ENCODE measurements around the gene LYPLAL1.

LYPLAL1 gene

GRCh38 chr1:219173758-219174459, at the start of gene LYPLAL1:
Gene LYPLAL1 (plus strand): TSS chr1:219173878. CDS start chr1:219173891, 13 bp downstream.
- H3K4me3 ChIP-seq (ENCODE audit: low read depth, low read length), result peak within 1 kb of the TSS; percentile 88

- H3K4me3 ChIP-seq (ENCODE audit: low read depth, low read length), result no peak overlapping the region
These were observed 49.5 kb upstream of the LYPLAL1 start for GRCh38 chr1:219124163-219124562.

GRCh38 chr1:219125342-219125741, 48.3 kb upstream of the LYPLAL1 start:
- H3K4me3 ChIP-seq (ENCODE audit: low read depth, low read length), result no peak overlapping the region

GRCh38 chr1:219126377-219126776, 47.3 kb upstream of the LYPLAL1 start:
- H3K4me3 ChIP-seq (ENCODE audit: low read depth, low read length), result no peak overlapping the region

GRCh38 chr1:219128957-219129356, 44.7 kb upstream of the LYPLAL1 start:
- H3K4me3 ChIP-seq (ENCODE audit: low read depth, low read length), result no peak overlapping the region

- no peak overlapping the region for H3K4me3 ChIP-seq (ENCODE audit: low read depth, low read length)
These were observed 43.2 kb upstream of the LYPLAL1 start for GRCh38 chr1:219130366-219130935.

GRCh38 chr1:219132939-219133338, 40.7 kb upstream of the LYPLAL1 start:
- no peak overlapping the region for H3K4me3 ChIP-seq (ENCODE audit: low read depth, low read length)

GRCh38 chr1:219138747-219139146, 34.9 kb upstream of the LYPLAL1 start:
- no peak overlapping the region for H3K4me3 ChIP-seq (ENCODE audit: low read depth, low read length)

GRCh38 chr1:219140303-219140877, 33.3 kb upstream of the LYPLAL1 start:
- no peak overlapping the region for H3K4me3 ChIP-seq (ENCODE audit: low read depth, low read length)

GRCh38 chr1:219143735-219144134, 29.9 kb upstream of the LYPLAL1 start:
- H3K4me3 ChIP-seq (ENCODE audit: low read depth, low read length), result no peak overlapping the region

GRCh38 chr1:219144658-219145315, 28.9 kb upstream of the LYPLAL1 start:
- no peak overlapping the region for H3K4me3 ChIP-seq (ENCODE audit: low read depth, low read length)

- no peak overlapping the region for H3K4me3 ChIP-seq (ENCODE audit: low read depth, low read length)
These were observed 26.1 kb upstream of the LYPLAL1 start for GRCh38 chr1:219147571-219148019.

GRCh38 chr1:219149009-219149577, 24.6 kb upstream of the LYPLAL1 start:
- no peak overlapping the region for H3K4me3 ChIP-seq (ENCODE audit: low read depth, low read length)

GRCh38 chr1:219149953-219150352, 23.7 kb upstream of the LYPLAL1 start:
- H3K4me3 ChIP-seq (ENCODE audit: low read depth, low read length), result no peak overlapping the region

GRCh38 chr1:219150913-219151312, 22.8 kb upstream of the LYPLAL1 start:
- no peak overlapping the region for H3K4me3 ChIP-seq (ENCODE audit: low read depth, low read length)

- H3K4me3 ChIP-seq (ENCODE audit: low read depth, low read length), result no peak overlapping the region
These were observed 22.2 kb upstream of the LYPLAL1 start for GRCh38 chr1:219151467-219151866.

- no peak overlapping the region for H3K4me3 ChIP-seq (ENCODE audit: low read depth, low read length)
These were observed 20.9 kb upstream of the LYPLAL1 start for GRCh38 chr1:219152751-219153150.

- no peak overlapping the region for H3K4me3 ChIP-seq (ENCODE audit: low read depth, low read length)
These were observed 20.0 kb upstream of the LYPLAL1 start for GRCh38 chr1:219153723-219154122.

- no peak overlapping the region for H3K4me3 ChIP-seq (ENCODE audit: low read depth, low read length)
These were observed 18.5 kb upstream of the LYPLAL1 start for GRCh38 chr1:219155135-219155534.

GRCh38 chr1:219159946-219160645, 13.6 kb upstream of the LYPLAL1 start:
- H3K4me3 ChIP-seq (ENCODE audit: low read depth, low read length), result no peak overlapping the region

GRCh38 chr1:219160967-219161366, 12.7 kb upstream of the LYPLAL1 start:
- H3K4me3 ChIP-seq (ENCODE audit: low read depth, low read length), result no peak overlapping the region
